Loucy (cell line): ENCODE data around the gene CCDC83.
A peak's percentile ranks its signal among the peaks of the same experiment; 100 is the strongest.
"Not testable (repeated sequence)": the region's sequence is repeated elsewhere in the genome, so short reads cannot be mapped to it uniquely, and the experiment has no call there.

Experiments
- H2AFZ ChIP-seq: fragments of 200-600 bp; sonication (generic); 2 replicates; pipeline ENCODE4 v1.6.0; 2016; ENCODE audit warnings: antibody characterized with exemption, mild to moderate bottlenecking, low read length, moderate library complexity
- H3F3A ChIP-seq: fragments of 200-600 bp; 2 replicates; pipeline ENCODE4 v1.6.0; 2016; ENCODE audit warnings: antibody characterized with exemption, low read depth, mild to moderate bottlenecking
- H3K27me3 ChIP-seq: fragments of 200-600 bp; sonication (generic); 2 replicates; pipeline ENCODE4 v1.6.1; 2014; ENCODE audit warnings: low read length, mild to moderate bottlenecking; ENCODE audit not compliant: insufficient read depth, poor library complexity, severe bottlenecking
- H3K36me3 ChIP-seq: fragments of 200-600 bp; sonication (generic); 2 replicates; pipeline ENCODE4 v1.6.1; 2016; ENCODE audit warnings: low read length; ENCODE audit not compliant: insufficient read depth
- H3K4me1 ChIP-seq: fragments of 200-600 bp; sonication (generic); 2 replicates; pipeline ENCODE4 v1.5.1; 2014; ENCODE audit warnings: low read length, mild to moderate bottlenecking; ENCODE audit not compliant: insufficient read depth, poor library complexity, severe bottlenecking
- H3K4me2 ChIP-seq: fragments of 200-600 bp; sonication (generic); 2 replicates; pipeline ENCODE4 v1.6.0; 2014; ENCODE audit warnings: antibody characterized with exemption, low read length, low read depth, mild to moderate bottlenecking; ENCODE audit not compliant: poor library complexity, severe bottlenecking
- H3K4me3 ChIP-seq: fragments of 200-600 bp; sonication (generic); 2 replicates; pipeline ENCODE4 v1.5.1; 2014; ENCODE audit warnings: low read length, mild to moderate bottlenecking, mixed read lengths; ENCODE audit not compliant: poor library complexity, severe bottlenecking
- H3K79me2 ChIP-seq: fragments of 200-600 bp; sonication (generic); 2 replicates; pipeline ENCODE4 v1.6.1; 2014; ENCODE audit warnings: low read length; ENCODE audit not compliant: insufficient read depth
- H3K9ac ChIP-seq: fragments of 200-600 bp; sonication (generic); 2 replicates; pipeline ENCODE4 v1.6.0; 2014; ENCODE audit warnings: mild to moderate bottlenecking, low read depth, low read length, moderate library complexity; ENCODE audit not compliant: poor library complexity, severe bottlenecking
- H3K9me2 ChIP-seq: fragments of 200-600 bp; sonication (generic); replicated peaks from 2 replicates; pipeline ENCODE4 v1.6.1; 2016; ENCODE audit warnings: low read depth, low read length, mixed read lengths
- H3K9me3 ChIP-seq: fragments of 200-600 bp; sonication (generic); 2 replicates; pipeline ENCODE4 v1.6.1; 2014; ENCODE audit warnings: mild to moderate bottlenecking, antibody characterized with exemption, low read length, low read depth; ENCODE audit not compliant: insufficient read depth
- H4K20me1 ChIP-seq: fragments of 200-600 bp; sonication (generic); 2 replicates; pipeline ENCODE4 v1.6.0; 2014; ENCODE audit warnings: antibody characterized with exemption, low read length, mild to moderate bottlenecking; ENCODE audit not compliant: insufficient read depth, poor library complexity, severe bottlenecking
- EZH2phosphoT487 ChIP-seq: fragments of 200-600 bp; IDR thresholded peaks from 2 replicates; pipeline ENCODE4 v1.6.1; 2018; ENCODE audit warnings: antibody characterized with exemption, mild to moderate bottlenecking, moderate library complexity, borderline replicate concordance
- TF ChIP-seq, protein P1 (sequence below): fragments of 200-600 bp; sonication (generic); conservative IDR thresholded peaks from 2 replicates; pipeline ENCODE4 v1.5.1; 2014; ENCODE audit warnings: mild to moderate bottlenecking, antibody characterized with exemption, low read length

CCDC83 gene

GRCh38 chr11:85854212-85854556, 999 bp upstream of the CCDC83 start:
- no peaks in the 10 kb centered on the region for H4K20me1 ChIP-seq
- H3K9ac ChIP-seq, result peak overlapping the region; percentile 84
- peaks cover 13% of the 10 kb centered on the region for H3K4me1 ChIP-seq
- no peaks in the 10 kb centered on the region for H3K9me2 ChIP-seq
- H3K4me2 ChIP-seq, result peak overlapping the region; percentile 82
- H3K79me2 ChIP-seq, result no peaks in the 10 kb centered on the region
- H3K36me3 ChIP-seq, result no peaks in the 10 kb centered on the region
- TF ChIP-seq EZH2phosphoT487, result no peak
- TF ChIP-seq, protein P1, sequence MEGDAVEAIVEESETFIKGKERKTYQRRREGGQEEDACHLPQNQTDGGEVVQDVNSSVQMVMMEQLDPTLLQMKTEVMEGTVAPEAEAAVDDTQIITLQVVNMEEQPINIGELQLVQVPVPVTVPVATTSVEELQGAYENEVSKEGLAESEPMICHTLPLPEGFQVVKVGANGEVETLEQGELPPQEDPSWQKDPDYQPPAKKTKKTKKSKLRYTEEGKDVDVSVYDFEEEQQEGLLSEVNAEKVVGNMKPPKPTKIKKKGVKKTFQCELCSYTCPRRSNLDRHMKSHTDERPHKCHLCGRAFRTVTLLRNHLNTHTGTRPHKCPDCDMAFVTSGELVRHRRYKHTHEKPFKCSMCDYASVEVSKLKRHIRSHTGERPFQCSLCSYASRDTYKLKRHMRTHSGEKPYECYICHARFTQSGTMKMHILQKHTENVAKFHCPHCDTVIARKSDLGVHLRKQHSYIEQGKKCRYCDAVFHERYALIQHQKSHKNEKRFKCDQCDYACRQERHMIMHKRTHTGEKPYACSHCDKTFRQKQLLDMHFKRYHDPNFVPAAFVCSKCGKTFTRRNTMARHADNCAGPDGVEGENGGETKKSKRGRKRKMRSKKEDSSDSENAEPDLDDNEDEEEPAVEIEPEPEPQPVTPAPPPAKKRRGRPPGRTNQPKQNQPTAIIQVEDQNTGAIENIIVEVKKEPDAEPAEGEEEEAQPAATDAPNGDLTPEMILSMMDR, result no peak
- peak overlapping the region; percentile 94 for H2AFZ ChIP-seq
- no peaks in the 10 kb centered on the region for H3F3A ChIP-seq
- H3K9me3 ChIP-seq, result no peaks in the 10 kb centered on the region
- H3K27me3 ChIP-seq, result no peaks in the 10 kb centered on the region
- H3K4me3 ChIP-seq, result peak overlapping the region; percentile 85

DNA sequence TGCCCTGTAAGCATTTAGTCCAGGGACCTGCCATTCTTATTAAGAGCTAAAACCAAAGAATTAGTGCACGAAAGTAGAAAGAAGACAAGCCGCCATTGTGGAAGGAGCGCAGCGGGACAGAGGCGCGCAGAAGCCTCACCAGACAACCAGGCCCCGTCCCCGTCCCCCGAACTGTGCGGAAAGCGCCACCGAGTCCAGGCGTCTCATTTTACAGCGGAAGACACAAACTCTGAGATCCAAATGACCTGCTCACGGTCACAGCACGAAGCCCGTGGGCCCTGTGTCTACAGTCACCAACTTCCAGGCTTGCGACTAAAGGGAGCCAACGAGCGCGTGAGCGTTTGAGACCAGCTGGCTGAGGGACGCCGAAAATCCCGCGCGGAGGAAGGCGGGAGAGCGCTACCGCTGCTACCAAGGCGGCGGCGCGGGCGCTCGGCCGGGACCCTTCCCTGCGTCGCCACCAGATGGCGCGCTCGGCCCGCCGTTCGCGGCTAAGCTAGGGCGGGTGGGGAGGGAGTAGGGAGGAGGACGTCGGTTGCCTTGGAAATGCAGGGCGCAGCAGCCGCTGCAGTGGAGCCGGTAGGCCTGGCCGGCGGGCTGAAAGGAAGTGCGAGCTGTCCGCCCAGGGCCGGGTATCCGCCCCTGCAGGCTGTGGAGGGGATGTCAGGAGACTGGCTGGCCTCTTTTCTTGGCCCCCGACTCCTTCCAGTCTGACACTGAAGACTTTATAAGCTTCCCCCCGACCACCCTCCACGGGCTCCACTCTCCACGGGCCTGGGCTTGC, 434 bp upstream of the CCDC83 start:
- H3K4me2 ChIP-seq, result peak overlapping the region; percentile 82
- TF ChIP-seq, protein P1, result peak; percentile 61
- no peak for TF ChIP-seq EZH2phosphoT487
- no peaks in the 10 kb centered on the region for H3K79me2 ChIP-seq
- H3K4me1 ChIP-seq, result peaks cover 13% of the 10 kb centered on the region
- H3K4me3 ChIP-seq, result peak overlapping the region; percentile 85
- H4K20me1 ChIP-seq, result no peaks in the 10 kb centered on the region
- no peaks in the 10 kb centered on the region for H3K27me3 ChIP-seq
- H3F3A ChIP-seq, result no peaks in the 10 kb centered on the region
- H2AFZ ChIP-seq, result peak overlapping the region; percentile 94
- H3K9me2 ChIP-seq, result no peaks in the 10 kb centered on the region
- H3K9me3 ChIP-seq, result no peaks in the 10 kb centered on the region
- no peaks in the 10 kb centered on the region for H3K36me3 ChIP-seq
- peak overlapping the region; percentile 84 for H3K9ac ChIP-seq

GRCh38 chr11:85857098-85857497, 1.9 kb downstream of the CCDC83 start:
- Histone ChIP-seq H3F3A (no peaks in the 10 kb centered on the region), H3K9me2 (no peaks in the 10 kb centered on the region), H3K79me2 (no peaks in the 10 kb centered on the region), H3K27me3 (no peaks in the 10 kb centered on the region), H2AFZ (no peak overlapping the region), H3K36me3 (no peaks in the 10 kb centered on the region), H3K4me1 (peaks cover 13% of the 10 kb centered on the region), H3K9ac (no peak overlapping the region), H3K4me2 (no peak overlapping the region), H4K20me1 (no peaks in the 10 kb centered on the region), H3K9me3 (no peaks in the 10 kb centered on the region), H3K4me3 (no peak overlapping the region)
- TF ChIP-seq, protein P1, result no peak
- TF ChIP-seq EZH2phosphoT487, result no peak

- H2AFZ ChIP-seq, H3K4me3 ChIP-seq, H4K20me1 ChIP-seq, H3K4me1 ChIP-seq, H3K27me3 ChIP-seq, H3K9ac ChIP-seq, H3K36me3 ChIP-seq, H3K9me3 ChIP-seq, H3F3A ChIP-seq, H3K9me2 ChIP-seq, H3K4me2 ChIP-seq, H3K79me2 ChIP-seq: not testable (repeated sequence)
Observed at GRCh38 chr11:85859541-85859940, 4.4 kb downstream of the CCDC83 start.
